ENCODE data around the gene FAIM2.

FAIM2 gene

DNA sequence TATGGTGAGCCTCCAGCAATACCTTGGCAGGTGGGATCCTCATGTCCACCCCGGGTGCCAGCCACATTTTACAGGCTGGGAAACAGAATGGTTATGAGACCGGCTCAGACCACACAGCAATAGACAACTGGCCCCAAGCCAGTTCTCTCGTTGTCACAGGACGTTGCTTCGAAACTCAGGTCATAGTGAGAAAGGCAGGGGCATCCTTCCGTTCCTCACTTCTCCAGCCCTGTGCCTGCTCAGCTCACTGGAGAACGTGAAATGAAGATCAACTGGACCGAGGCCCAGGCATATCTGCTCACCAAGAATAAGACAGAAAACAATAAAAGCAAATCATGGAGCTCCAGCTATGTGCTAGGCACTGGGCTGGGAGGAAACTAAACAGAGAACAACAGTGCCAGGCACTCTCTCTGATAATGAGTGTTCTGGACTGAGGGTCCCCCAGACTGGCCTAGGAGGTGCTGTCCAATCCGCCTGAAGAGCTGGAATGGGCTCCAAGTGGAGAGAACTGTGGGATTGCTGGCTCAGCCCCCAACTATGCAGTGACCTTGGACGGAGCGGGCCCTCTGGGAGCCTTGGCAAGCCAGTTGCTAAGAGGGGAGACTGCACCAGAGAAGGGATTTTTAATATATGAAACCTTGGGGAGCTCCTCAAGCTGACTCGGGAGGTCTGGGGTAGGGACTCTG lies 18.8 kb upstream of the FAIM2 start:
- H3K4ac ChIP-seq (ENCODE audit: low read depth, low read length), result no peak overlapping the region
- H2AK5ac ChIP-seq (ENCODE audit: low read length), result no peak overlapping the region
- no peak overlapping the region for H3K18ac ChIP-seq (ENCODE audit: low read length)
- no peak overlapping the region for H2BK12ac ChIP-seq (ENCODE audit: low read length)
- H2BK5ac ChIP-seq (ENCODE audit: low read depth, low read length, poor library complexity), result no peak overlapping the region
- no peaks in the 10 kb centered on the region for H3K27me3 ChIP-seq (ENCODE audit: insufficient read depth, low read length)
- H2AFZ ChIP-seq (ENCODE audit: insufficient read depth, low read length, poor library complexity), result no peak overlapping the region
- peaks cover 3% of the 10 kb centered on the region for H3K9me3 ChIP-seq (ENCODE audit: insufficient read depth, low read depth, low read length)
- no peak overlapping the region for H3K4me2 ChIP-seq (ENCODE audit: low read length)
- no peak overlapping the region for H2BK120ac ChIP-seq (ENCODE audit: insufficient read depth, low read length, poor library complexity)
- H3K4me3 ChIP-seq (ENCODE audit: low read depth, low read length), result no peak overlapping the region
- H3K14ac ChIP-seq (ENCODE audit: low read length), result no peak overlapping the region
- H3K4me1 ChIP-seq (ENCODE audit: control insufficient read depth in 1 of 2, insufficient read depth in 2 of 2, low read length in 2 of 2), result no peaks in the 10 kb centered on the region
- H3K79me2 ChIP-seq (ENCODE audit: control insufficient read depth, insufficient read depth, low read length, poor library complexity), result no peaks in the 10 kb centered on the region
- WGBS (ENCODE audit: extremely low coverage, insufficient coverage, insufficient read length), result no CpG with 5 or more reads among the region's 12 CpGs
- no peak for DNase-seq
- H3K27ac ChIP-seq (ENCODE audit: low read depth, low read length), result no peak overlapping the region
- no peak overlapping the region for H4K91ac ChIP-seq (ENCODE audit: low read depth, low read length)
- no peak overlapping the region for H4K12ac ChIP-seq (ENCODE audit: low read depth, low read length)
- H4K8ac ChIP-seq (ENCODE audit: low read depth, low read length), result no peak overlapping the region
- H3K36me3 ChIP-seq (ENCODE audit: control insufficient read depth in 1 of 2, insufficient read depth in 2 of 2, low read length in 2 of 2), result no peaks in the 10 kb centered on the region
- H3K79me1 ChIP-seq (ENCODE audit: low read length), result no peaks in the 10 kb centered on the region
- H3K9ac ChIP-seq (ENCODE audit: low read length), result no peak overlapping the region
- no peak overlapping the region for H3K23ac ChIP-seq (ENCODE audit: low read length)

DNA sequence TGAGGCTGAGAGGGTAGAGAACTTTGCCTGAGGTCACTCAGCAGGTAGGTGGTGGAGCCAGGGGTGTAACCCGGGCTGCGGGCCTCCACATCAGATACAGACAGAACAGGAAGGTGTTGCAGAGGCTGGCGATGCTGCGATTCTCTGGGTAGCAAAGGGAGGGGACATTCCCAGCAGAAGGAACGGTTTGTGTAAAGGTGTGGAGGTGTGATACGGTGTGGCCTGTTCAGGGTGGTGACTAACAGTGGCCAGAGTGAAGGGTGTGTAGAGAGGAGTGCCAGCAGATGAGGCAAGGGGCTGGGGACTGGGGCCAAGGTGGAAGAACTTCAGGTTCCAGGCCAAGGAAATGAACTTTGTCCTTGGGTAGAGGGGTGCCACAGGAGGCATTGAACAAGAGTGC lies 18.2 kb upstream of the FAIM2 start:
- Histone ChIP-seq H3K27me3 (ENCODE audit: insufficient read depth, low read length) (no peaks in the 10 kb centered on the region), H3K36me3 (ENCODE audit: control insufficient read depth in 1 of 2, insufficient read depth in 2 of 2, low read length in 2 of 2) (no peaks in the 10 kb centered on the region), H4K8ac (ENCODE audit: low read depth, low read length) (no peak overlapping the region), H4K91ac (ENCODE audit: low read depth, low read length) (no peak overlapping the region), H2BK12ac (ENCODE audit: low read length) (no peak overlapping the region), H3K4me3 (ENCODE audit: low read depth, low read length) (no peak overlapping the region), H3K4me2 (ENCODE audit: low read length) (no peak overlapping the region), H2AK5ac (ENCODE audit: low read length) (no peak overlapping the region), H3K18ac (ENCODE audit: low read length) (no peak overlapping the region), H2AFZ (ENCODE audit: insufficient read depth, low read length, poor library complexity) (no peak overlapping the region), H3K14ac (ENCODE audit: low read length) (no peak overlapping the region), H3K4me1 (ENCODE audit: control insufficient read depth in 1 of 2, insufficient read depth in 2 of 2, low read length in 2 of 2) (no peaks in the 10 kb centered on the region), H3K23ac (ENCODE audit: low read length) (no peak overlapping the region), H3K79me1 (ENCODE audit: low read length) (no peaks in the 10 kb centered on the region), H3K9ac (ENCODE audit: low read length) (no peak overlapping the region), H3K4ac (ENCODE audit: low read depth, low read length) (no peak overlapping the region), H4K12ac (ENCODE audit: low read depth, low read length) (no peak overlapping the region), H2BK120ac (ENCODE audit: insufficient read depth, low read length, poor library complexity) (no peak overlapping the region), H3K9me3 (ENCODE audit: insufficient read depth, low read depth, low read length) (peaks cover 3% of the 10 kb centered on the region), H3K79me2 (ENCODE audit: control insufficient read depth, insufficient read depth, low read length, poor library complexity) (no peaks in the 10 kb centered on the region), H3K27ac (ENCODE audit: low read depth, low read length) (no peak overlapping the region), H2BK5ac (ENCODE audit: low read depth, low read length, poor library complexity) (no peak overlapping the region)
- no peak for DNase-seq
- no CpG with 5 or more reads among the region's 6 CpGs for WGBS (ENCODE audit: extremely low coverage, insufficient coverage, insufficient read length)

DNA sequence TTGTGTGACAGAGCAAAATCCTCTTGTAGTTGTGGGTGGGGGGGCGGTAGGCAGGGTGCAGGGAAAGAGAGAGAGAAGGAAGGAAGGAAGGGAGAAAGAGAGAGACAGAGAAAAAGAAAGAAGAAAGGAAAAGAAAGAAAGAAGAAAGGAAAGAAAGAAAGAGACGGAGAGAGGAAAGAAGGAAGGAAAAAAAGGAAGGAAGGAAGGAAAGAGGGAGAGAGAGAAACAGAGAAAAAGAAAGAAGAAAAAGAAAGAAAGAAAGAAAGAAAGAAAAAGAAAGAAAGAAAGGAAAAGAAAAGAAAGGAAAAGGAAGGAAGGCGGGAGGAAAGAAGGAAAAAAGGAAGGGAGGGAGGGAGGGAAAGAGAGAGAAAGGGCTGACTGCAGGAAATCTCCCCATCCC lies 17.6 kb upstream of the FAIM2 start:
- Histone ChIP-seq H3K27me3 (ENCODE audit: insufficient read depth, low read length) (no peaks in the 10 kb centered on the region), H3K23ac (ENCODE audit: low read length) (no peak overlapping the region), H3K9me3 (ENCODE audit: insufficient read depth, low read depth, low read length) (peaks cover 3% of the 10 kb centered on the region), H3K79me2 (ENCODE audit: control insufficient read depth, insufficient read depth, low read length, poor library complexity) (no peaks in the 10 kb centered on the region), H3K4me2 (ENCODE audit: low read length) (no peak overlapping the region), H3K4me3 (ENCODE audit: low read depth, low read length) (no peak overlapping the region), H3K4ac (ENCODE audit: low read depth, low read length) (no peak overlapping the region), H3K9ac (ENCODE audit: low read length) (no peak overlapping the region), H2BK5ac (ENCODE audit: low read depth, low read length, poor library complexity) (no peak overlapping the region), H4K8ac (ENCODE audit: low read depth, low read length) (no peak overlapping the region), H3K18ac (ENCODE audit: low read length) (no peak overlapping the region), H3K27ac (ENCODE audit: low read depth, low read length) (no peak overlapping the region), H2BK120ac (ENCODE audit: insufficient read depth, low read length, poor library complexity) (no peak overlapping the region), H4K91ac (ENCODE audit: low read depth, low read length) (no peak overlapping the region), H4K12ac (ENCODE audit: low read depth, low read length) (no peak overlapping the region), H3K4me1 (ENCODE audit: control insufficient read depth in 1 of 2, insufficient read depth in 2 of 2, low read length in 2 of 2) (no peaks in the 10 kb centered on the region), H3K79me1 (ENCODE audit: low read length) (no peaks in the 10 kb centered on the region), H2AK5ac (ENCODE audit: low read length) (no peak overlapping the region), H3K14ac (ENCODE audit: low read length) (no peak overlapping the region), H2BK12ac (ENCODE audit: low read length) (no peak overlapping the region), H2AFZ (ENCODE audit: insufficient read depth, low read length, poor library complexity) (no peak overlapping the region), H3K36me3 (ENCODE audit: control insufficient read depth in 1 of 2, insufficient read depth in 2 of 2, low read length in 2 of 2) (no peaks in the 10 kb centered on the region)
- DNase-seq, result no peak
- WGBS (ENCODE audit: extremely low coverage, insufficient coverage, insufficient read length), result no CpG with 5 or more reads among the region's 3 CpGs

DNA sequence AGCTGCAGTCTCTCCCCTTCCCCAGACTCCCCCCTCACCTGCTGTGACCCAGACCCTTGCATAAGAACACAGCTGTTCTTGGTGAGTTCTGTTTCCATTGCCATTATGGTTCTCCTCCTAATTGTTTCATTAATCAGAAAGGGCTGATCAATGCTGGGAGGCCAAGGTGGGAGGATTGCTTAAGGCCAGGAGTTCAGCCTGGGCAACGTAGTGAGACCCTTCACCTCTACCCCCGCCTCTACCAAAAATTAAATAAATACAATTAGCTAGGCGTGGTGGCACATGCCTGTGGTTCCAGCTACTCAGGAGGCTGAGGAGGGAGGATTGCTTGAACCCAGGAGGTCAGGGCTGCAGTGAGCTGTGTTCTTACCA lies 17.2 kb upstream of the FAIM2 start:
- Histone ChIP-seq H2BK12ac (ENCODE audit: low read length) (no peak overlapping the region), H3K14ac (ENCODE audit: low read length) (no peak overlapping the region), H4K12ac (ENCODE audit: low read depth, low read length) (no peak overlapping the region), H4K91ac (ENCODE audit: low read depth, low read length) (no peak overlapping the region), H3K18ac (ENCODE audit: low read length) (no peak overlapping the region), H3K4ac (ENCODE audit: low read depth, low read length) (no peak overlapping the region), H3K36me3 (ENCODE audit: control insufficient read depth in 1 of 2, insufficient read depth in 2 of 2, low read length in 2 of 2) (no peaks in the 10 kb centered on the region), H3K79me2 (ENCODE audit: control insufficient read depth, insufficient read depth, low read length, poor library complexity) (no peaks in the 10 kb centered on the region), H2AFZ (ENCODE audit: insufficient read depth, low read length, poor library complexity) (no peak overlapping the region), H2AK5ac (ENCODE audit: low read length) (no peak overlapping the region), H3K9ac (ENCODE audit: low read length) (no peak overlapping the region), H3K4me2 (ENCODE audit: low read length) (no peak overlapping the region), H3K27me3 (ENCODE audit: insufficient read depth, low read length) (no peaks in the 10 kb centered on the region), H3K4me3 (ENCODE audit: low read depth, low read length) (no peak overlapping the region), H2BK5ac (ENCODE audit: low read depth, low read length, poor library complexity) (no peak overlapping the region), H3K23ac (ENCODE audit: low read length) (no peak overlapping the region), H3K9me3 (ENCODE audit: insufficient read depth, low read depth, low read length) (peaks cover 3% of the 10 kb centered on the region), H4K8ac (ENCODE audit: low read depth, low read length) (no peak overlapping the region), H2BK120ac (ENCODE audit: insufficient read depth, low read length, poor library complexity) (no peak overlapping the region), H3K27ac (ENCODE audit: low read depth, low read length) (no peak overlapping the region), H3K4me1 (ENCODE audit: control insufficient read depth in 1 of 2, insufficient read depth in 2 of 2, low read length in 2 of 2) (no peaks in the 10 kb centered on the region), H3K79me1 (ENCODE audit: low read length) (no peaks in the 10 kb centered on the region)
- no peak for DNase-seq
- no CpG with 5 or more reads among the region's 3 CpGs for WGBS (ENCODE audit: extremely low coverage, insufficient coverage, insufficient read length)
